ENCODE measurements around the gene PGA4. TPM values are rescaled to one million over a fixed set of nuclear protein-coding genes. Genes with fewer than 3 reads are reported as not detected.
"Not testable (repeated sequence)": the region's sequence is repeated elsewhere in the genome, so short reads cannot be mapped to it uniquely, and the experiment has no call there.

The PGA4 gene
- total and polyA plus RNA-seq, 2 donors (not counting 3 experiments of a cell fraction or from before 2014, with no cell fraction given), result 0.15 TPM; not detected in 1

- intact Hi-C loops (cut with micrococcal nuclease); H3K9me3 ChIP-seq (replicated peaks; ENCODE audit: control insufficient read depth, insufficient read depth, low read length); H4K20me1 ChIP-seq (replicated peaks; ENCODE audit: control insufficient read depth, extremely low read depth, insufficient read depth, low read length); H3K36me3 ChIP-seq (ENCODE audit: control insufficient read depth in 2 of 2, extremely low read depth in 1 of 2, insufficient read depth in 2 of 2, low read length in 2 of 2); dilution Hi-C loops (cut with MboI; ENCODE audit: extremely low pct_ligation_motif_present, low sequenced_read_pairs); H3K9me1 ChIP-seq (replicated peaks; ENCODE audit: control insufficient read depth, extremely low read depth, insufficient read depth, low read length); POLR2A ChIA-PET; H3K4me1 ChIP-seq (ENCODE audit: control insufficient read depth, extremely low read depth, insufficient read depth, low read length); FAIRE-seq; DNase-seq (ENCODE audit: low read depth, low spot score); BruUV-seq (replicated peaks); H3K9ac ChIP-seq (replicated peaks; ENCODE audit: extremely low read depth, insufficient read depth, low read length); H2AFZ ChIP-seq (ENCODE audit: low read depth, low read length); H3K4me3 ChIP-seq (replicated peaks in 1 of 3; ENCODE audit: insufficient read depth in 1 of 3, low read depth in 1 of 3, low read length in 3 of 3); H3K4me2 ChIP-seq (ENCODE audit: insufficient read depth, low read length); H3K27ac ChIP-seq (ENCODE audit: insufficient read depth, low read depth, low read length); H3K27me3 ChIP-seq (ENCODE audit: control insufficient read depth in 2 of 2, insufficient read depth in 2 of 2, low read length in 2 of 2); CTCF ChIA-PET; H3K79me2 ChIP-seq (ENCODE audit: control insufficient read depth, insufficient read depth, low read length): not testable (repeated sequence)
Observed at GRCh38 chr11:61240875-61241274, 18.7 kb downstream of the PGA4 start, which contains the start of gene PGA5. Gene PGA5 (plus strand): TSS chr11:61241175. CDS start chr11:61241227, 52 bp downstream.

- H3K4me3 ChIP-seq (replicated peaks in 1 of 3; ENCODE audit: insufficient read depth in 1 of 3, low read depth in 1 of 3, low read length in 3 of 3); H4K20me1 ChIP-seq (replicated peaks; ENCODE audit: control insufficient read depth, extremely low read depth, insufficient read depth, low read length); H3K9ac ChIP-seq (replicated peaks; ENCODE audit: extremely low read depth, insufficient read depth, low read length); H3K27me3 ChIP-seq (ENCODE audit: control insufficient read depth in 2 of 2, insufficient read depth in 2 of 2, low read length in 2 of 2); DNase-seq (ENCODE audit: low read depth, low spot score); FAIRE-seq; BruUV-seq (replicated peaks); H3K9me3 ChIP-seq (replicated peaks; ENCODE audit: control insufficient read depth, insufficient read depth, low read length); H3K4me2 ChIP-seq (ENCODE audit: insufficient read depth, low read length); POLR2A ChIA-PET; H3K79me2 ChIP-seq (ENCODE audit: control insufficient read depth, insufficient read depth, low read length); CTCF ChIA-PET; intact Hi-C loops (cut with micrococcal nuclease); H3K36me3 ChIP-seq (ENCODE audit: control insufficient read depth in 2 of 2, extremely low read depth in 1 of 2, insufficient read depth in 2 of 2, low read length in 2 of 2); dilution Hi-C loops (cut with MboI; ENCODE audit: extremely low pct_ligation_motif_present, low sequenced_read_pairs); H3K9me1 ChIP-seq (replicated peaks; ENCODE audit: control insufficient read depth, extremely low read depth, insufficient read depth, low read length); H3K4me1 ChIP-seq (ENCODE audit: control insufficient read depth, extremely low read depth, insufficient read depth, low read length); H3K27ac ChIP-seq (ENCODE audit: insufficient read depth, low read depth, low read length); H2AFZ ChIP-seq (ENCODE audit: low read depth, low read length): not testable (repeated sequence)
Observed at GRCh38 chr11:61241526-61241925, 19.4 kb downstream of the PGA4 start.

- H3K79me2 ChIP-seq (ENCODE audit: control insufficient read depth, insufficient read depth, low read length); H3K4me3 ChIP-seq (replicated peaks in 1 of 3; ENCODE audit: insufficient read depth in 1 of 3, low read depth in 1 of 3, low read length in 3 of 3); POLR2A ChIA-PET; H3K4me1 ChIP-seq (ENCODE audit: control insufficient read depth, extremely low read depth, insufficient read depth, low read length); BruUV-seq (replicated peaks); H3K9ac ChIP-seq (replicated peaks; ENCODE audit: extremely low read depth, insufficient read depth, low read length); H3K27me3 ChIP-seq (ENCODE audit: control insufficient read depth in 2 of 2, insufficient read depth in 2 of 2, low read length in 2 of 2); intact Hi-C loops (cut with micrococcal nuclease); H3K9me3 ChIP-seq (replicated peaks; ENCODE audit: control insufficient read depth, insufficient read depth, low read length); H3K4me2 ChIP-seq (ENCODE audit: insufficient read depth, low read length); H2AFZ ChIP-seq (ENCODE audit: low read depth, low read length); FAIRE-seq; H4K20me1 ChIP-seq (replicated peaks; ENCODE audit: control insufficient read depth, extremely low read depth, insufficient read depth, low read length); H3K36me3 ChIP-seq (ENCODE audit: control insufficient read depth in 2 of 2, extremely low read depth in 1 of 2, insufficient read depth in 2 of 2, low read length in 2 of 2); H3K27ac ChIP-seq (ENCODE audit: insufficient read depth, low read depth, low read length); dilution Hi-C loops (cut with MboI; ENCODE audit: extremely low pct_ligation_motif_present, low sequenced_read_pairs); CTCF ChIA-PET; DNase-seq (ENCODE audit: low read depth, low spot score); H3K9me1 ChIP-seq (replicated peaks; ENCODE audit: control insufficient read depth, extremely low read depth, insufficient read depth, low read length): not testable (repeated sequence)
Observed at GRCh38 chr11:61245284-61245964, 23.3 kb downstream of the PGA4 start.

- FAIRE-seq; dilution Hi-C loops (cut with MboI; ENCODE audit: extremely low pct_ligation_motif_present, low sequenced_read_pairs); H3K4me2 ChIP-seq (ENCODE audit: insufficient read depth, low read length); DNase-seq (ENCODE audit: low read depth, low spot score); H4K20me1 ChIP-seq (replicated peaks; ENCODE audit: control insufficient read depth, extremely low read depth, insufficient read depth, low read length); H3K27ac ChIP-seq (ENCODE audit: insufficient read depth, low read depth, low read length); H3K27me3 ChIP-seq (ENCODE audit: control insufficient read depth in 2 of 2, insufficient read depth in 2 of 2, low read length in 2 of 2); BruUV-seq (replicated peaks); H3K9me3 ChIP-seq (replicated peaks; ENCODE audit: control insufficient read depth, insufficient read depth, low read length); intact Hi-C loops (cut with micrococcal nuclease); H3K9me1 ChIP-seq (replicated peaks; ENCODE audit: control insufficient read depth, extremely low read depth, insufficient read depth, low read length); H3K79me2 ChIP-seq (ENCODE audit: control insufficient read depth, insufficient read depth, low read length); CTCF ChIA-PET; H2AFZ ChIP-seq (ENCODE audit: low read depth, low read length); H3K4me3 ChIP-seq (replicated peaks in 1 of 3; ENCODE audit: insufficient read depth in 1 of 3, low read depth in 1 of 3, low read length in 3 of 3); H3K9ac ChIP-seq (replicated peaks; ENCODE audit: extremely low read depth, insufficient read depth, low read length); H3K36me3 ChIP-seq (ENCODE audit: control insufficient read depth in 2 of 2, extremely low read depth in 1 of 2, insufficient read depth in 2 of 2, low read length in 2 of 2); POLR2A ChIA-PET; H3K4me1 ChIP-seq (ENCODE audit: control insufficient read depth, extremely low read depth, insufficient read depth, low read length): not testable (repeated sequence)
Observed at GRCh38 chr11:61248071-61248470, 25.9 kb downstream of the PGA4 start.

All from endothelial cell of umbilical vein (primary cell).